HEK293T (cell line): ENCODE measurements around the gene SGF29.

Experiments
- CTCF ChIA-PET: fragments of 350-600 bp; formaldehyde crosslinking; extraction: SDS; loops from one replicate; lab custom pipeline; 2021; ENCODE audit warnings: antibody characterized with exemption, inconsistent platforms; lab: Yijun Ruan, JAX
- POLR2A ChIA-PET: fragments of 350-600 bp; formaldehyde crosslinking; extraction: SDS; loops from one replicate; lab custom pipeline; 2020; ENCODE audit warnings: antibody characterized with exemption, inconsistent platforms; lab: Yijun Ruan, JAX
- DNase-seq: peaks from one replicate; pipeline ENCODE4 v3.0.0; 2012; ENCODE audit warnings: mixed read lengths; ENCODE audit errors: extremely low spot score
- ARNT ChIP-seq: fragments of 450-650 bp; IDR thresholded peaks from 2 replicates; pipeline ENCODE4 v1.6.1; 2017; ENCODE audit warnings: mild to moderate bottlenecking
- BHLHE40 ChIP-seq: fragments of 450-650 bp; IDR thresholded peaks from 2 replicates; pipeline ENCODE4 v1.6.1; 2016; ENCODE audit warnings: mild to moderate bottlenecking, moderate library complexity, borderline replicate concordance
- CTBP1 ChIP-seq: fragments of 450-650 bp; IDR thresholded peaks from 2 replicates; pipeline ENCODE4 v1.6.1; 2016; ENCODE audit warnings: borderline replicate concordance
- ELF4 ChIP-seq: fragments of 450-650 bp; IDR thresholded peaks from 2 replicates; pipeline ENCODE4 v1.6.1; 2017; ENCODE audit warnings: antibody characterized with exemption
- FOXA1 ChIP-seq: fragments of 450-650 bp; IDR thresholded peaks from 2 replicates; pipeline ENCODE4 v1.6.1; 2016; ENCODE audit warnings: mild to moderate bottlenecking
- FOXK2 ChIP-seq: fragments of 450-650 bp; IDR thresholded peaks from 2 replicates; pipeline ENCODE4 v1.6.1; 2016; ENCODE audit warnings: mild to moderate bottlenecking
- FOXM1 ChIP-seq: fragments of 450-650 bp; IDR thresholded peaks from 2 replicates; pipeline ENCODE4 v1.6.1; 2017; ENCODE audit warnings: mild to moderate bottlenecking, borderline replicate concordance
- HDGF ChIP-seq: fragments of 450-650 bp; IDR thresholded peaks from 2 replicates; pipeline ENCODE4 v1.6.1; 2017; ENCODE audit warnings: antibody characterized with exemption, borderline replicate concordance
- L3MBTL2 ChIP-seq: fragments of 450-650 bp; conservative IDR thresholded peaks from 2 replicates; pipeline ENCODE4 v1.6.1; 2016; ENCODE audit warnings: mild to moderate bottlenecking
- LEF1 ChIP-seq: fragments of 450-650 bp; IDR thresholded peaks from 2 replicates; pipeline ENCODE4 v1.6.1; 2017; ENCODE audit warnings: mild to moderate bottlenecking, borderline replicate concordance
- NFRKB ChIP-seq: fragments of 450-650 bp; IDR thresholded peaks from 2 replicates; pipeline ENCODE4 v1.6.1; 2016; ENCODE audit warnings: mild to moderate bottlenecking, moderate library complexity
- SP1 ChIP-seq: fragments of 450-650 bp; IDR thresholded peaks from 2 replicates; pipeline ENCODE4 v1.6.1; 2017
- SUZ12 ChIP-seq: fragments of 450-650 bp; IDR thresholded peaks from 2 replicates; pipeline ENCODE4 v1.6.1; 2016; ENCODE audit warnings: mild to moderate bottlenecking
- TARDBP ChIP-seq: fragments of 450-650 bp; IDR thresholded peaks from 2 replicates; pipeline ENCODE4 v1.6.1; 2016
- ZNF384 ChIP-seq: fragments of 450-650 bp; IDR thresholded peaks from 2 replicates; pipeline ENCODE4 v1.6.1; 2016
- TF ChIP-seq, protein P1 (sequence below): fragments of 450-650 bp; IDR thresholded peaks from 2 replicates; pipeline ENCODE4 v1.6.1; 2016

The SGF29 gene

DNA sequence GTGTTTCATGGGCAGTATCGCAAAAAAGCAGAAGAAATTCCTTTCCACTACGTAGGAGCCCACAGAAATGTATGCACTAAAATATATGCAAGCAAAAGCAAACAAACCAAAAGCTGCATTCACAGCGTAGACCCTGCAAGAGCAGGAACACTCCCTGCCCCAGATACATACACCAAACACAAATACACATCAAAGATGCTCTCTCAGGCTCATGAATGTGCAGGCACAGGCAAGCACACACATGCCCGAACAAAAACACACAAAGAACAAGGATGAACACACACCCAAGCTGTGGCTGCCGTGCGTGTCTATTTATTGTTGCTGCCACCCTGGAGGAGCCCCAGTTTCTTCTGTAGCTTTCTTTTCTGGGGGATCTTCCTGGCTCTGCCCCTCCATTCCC, 16.6 kb upstream of the SGF29 start:
- CTCF ChIA-PET: no interaction called here
- no peak for TF ChIP-seq L3MBTL2
- TF ChIP-seq, protein P1, sequence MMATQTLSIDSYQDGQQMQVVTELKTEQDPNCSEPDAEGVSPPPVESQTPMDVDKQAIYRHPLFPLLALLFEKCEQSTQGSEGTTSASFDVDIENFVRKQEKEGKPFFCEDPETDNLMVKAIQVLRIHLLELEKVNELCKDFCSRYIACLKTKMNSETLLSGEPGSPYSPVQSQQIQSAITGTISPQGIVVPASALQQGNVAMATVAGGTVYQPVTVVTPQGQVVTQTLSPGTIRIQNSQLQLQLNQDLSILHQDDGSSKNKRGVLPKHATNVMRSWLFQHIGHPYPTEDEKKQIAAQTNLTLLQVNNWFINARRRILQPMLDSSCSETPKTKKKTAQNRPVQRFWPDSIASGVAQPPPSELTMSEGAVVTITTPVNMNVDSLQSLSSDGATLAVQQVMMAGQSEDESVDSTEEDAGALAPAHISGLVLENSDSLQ: no peak
- TF ChIP-seq ARNT: no peak
- no peak for TF ChIP-seq ZNF384
- no peak for TF ChIP-seq LEF1
- no peak for TF ChIP-seq TARDBP
- TF ChIP-seq FOXK2: no peak
- no peak for TF ChIP-seq HDGF
- TF ChIP-seq FOXA1: no peak
- TF ChIP-seq CTBP1: no peak
- no peak for TF ChIP-seq NFRKB
- no peak for DNase-seq
- POLR2A ChIA-PET: no interaction called here

DNA sequence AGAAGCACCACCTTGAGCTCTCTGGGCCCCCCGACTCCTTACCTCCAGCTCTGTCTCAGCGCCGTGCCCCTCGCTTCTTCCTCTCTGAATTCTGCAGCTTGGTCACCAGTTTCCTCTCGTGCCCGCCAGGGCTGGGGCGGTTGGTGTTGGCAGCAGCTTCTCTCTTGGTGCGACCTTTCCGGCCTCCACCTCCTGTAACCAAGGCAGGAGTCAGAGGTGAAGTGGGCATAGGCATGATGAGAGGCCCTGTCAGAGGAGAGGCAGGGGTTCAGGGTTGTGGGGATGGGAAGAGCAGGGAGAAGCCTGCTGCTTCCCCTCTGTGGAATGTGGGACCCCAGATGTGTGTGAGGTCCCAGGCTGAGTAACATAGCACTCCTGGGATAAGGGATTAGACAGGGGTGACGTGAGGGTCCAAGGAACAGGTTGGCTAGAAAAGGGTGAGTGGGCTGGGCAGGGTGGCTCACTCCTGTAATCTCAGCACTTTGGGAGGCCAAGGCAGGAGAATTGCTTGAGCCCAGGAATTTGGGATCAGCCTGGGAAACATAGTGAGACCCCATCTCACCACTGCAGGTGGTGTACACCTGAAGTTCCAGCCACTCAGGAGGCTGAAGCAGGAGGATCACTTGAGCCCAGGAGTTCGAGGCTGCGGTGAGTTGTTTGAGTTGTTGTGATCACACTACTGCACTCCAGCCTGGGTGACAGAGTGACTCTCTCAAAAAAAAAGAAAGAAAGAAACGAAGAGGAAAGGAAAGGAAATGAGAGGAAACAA, 15.6 kb upstream of the SGF29 start:
- TF ChIP-seq, protein P1: no peak
- TF ChIP-seq ELF4 (no peak), NFRKB (no peak), ZNF384 (no peak), ARNT (no peak), FOXK2 (no peak), HDGF (no peak), TARDBP (no peak), CTBP1 (no peak), BHLHE40 (no peak), LEF1 (no peak), FOXM1 (no peak), SUZ12 (no peak), FOXA1 (no peak)
- CTCF ChIA-PET: no interaction called here
- POLR2A ChIA-PET: no interaction called here
- DNase-seq: no peak

DNA sequence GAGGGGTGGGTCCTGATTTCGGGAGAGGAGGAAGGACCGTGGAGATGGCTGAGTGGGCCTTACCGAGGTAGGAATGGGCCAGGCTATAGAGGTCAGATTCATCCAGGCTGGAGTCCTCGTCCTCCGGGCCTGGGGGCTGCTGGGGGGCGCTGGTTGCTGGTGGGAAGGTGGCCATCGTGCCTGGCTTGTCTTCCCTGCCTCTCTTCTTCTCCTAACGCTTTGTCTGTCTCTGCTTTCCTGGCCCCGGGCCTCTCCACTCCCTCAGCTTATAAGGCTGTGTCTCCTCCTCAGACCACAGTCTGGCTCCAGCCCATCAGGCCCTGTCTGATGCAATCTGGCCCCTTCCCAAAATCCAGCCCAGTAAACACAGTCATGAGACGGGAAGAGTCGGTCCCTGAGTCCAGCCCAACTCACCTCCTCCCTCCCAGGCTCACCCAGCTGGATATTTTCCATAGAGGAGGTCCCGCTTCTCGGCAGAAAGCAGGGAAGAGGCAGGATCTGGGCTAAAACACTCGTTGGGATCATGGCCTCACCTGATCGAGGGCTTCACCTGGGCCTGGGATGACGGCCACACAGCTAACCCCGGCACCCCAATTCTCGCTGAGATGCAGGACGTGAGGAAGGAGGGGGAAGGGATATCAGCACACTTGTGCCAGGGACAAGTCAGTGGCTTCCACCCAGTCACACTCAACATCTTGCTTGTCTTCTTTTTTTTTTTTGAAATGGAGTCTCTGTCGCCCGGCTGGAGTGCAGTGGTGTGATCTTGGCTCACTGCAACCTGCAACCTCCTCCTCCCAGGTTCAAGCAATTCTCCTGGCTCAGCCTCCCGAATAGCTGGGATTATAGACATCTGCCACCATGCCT, 14.8 kb upstream of the SGF29 start, which contains the start of gene NUPR1:
Gene NUPR1, minus strand, starts transcription at position 242 of the 864 bp plus-strand sequence. Its CDS starts 67 bp downstream, at position 175.
- peak; percentile 23 for DNase-seq

DNA sequence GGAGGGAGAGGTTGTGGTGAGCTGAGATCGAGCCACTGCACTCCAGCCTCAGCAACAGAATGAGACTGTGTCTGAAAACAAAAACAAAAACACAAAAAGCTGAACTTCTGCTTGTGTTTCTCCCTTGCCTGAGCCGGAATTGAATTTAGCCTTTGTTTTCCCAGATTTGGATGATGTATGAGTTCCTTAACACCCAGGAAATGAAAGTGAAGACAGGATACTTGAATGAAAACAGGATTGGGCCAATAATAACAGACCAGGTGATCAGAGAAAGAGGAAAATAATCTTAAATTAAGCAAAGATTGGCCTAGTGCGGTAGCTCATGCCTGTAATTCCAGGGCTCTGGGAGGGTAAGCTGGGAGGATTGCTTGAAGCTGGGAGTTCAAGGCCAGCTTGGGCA, 13.4 kb upstream of the SGF29 start:
- ChIA-PET CTCF (no interaction called here), POLR2A (interaction anchor here (1.4 kb wide), 1 partner anchor 14 kb away, joined by 4 read pairs; the partner anchor contains the start of gene SGF29)
- TF ChIP-seq SP1 (no peak), L3MBTL2 (no peak), CTBP1 (no peak), HDGF (no peak), BHLHE40 (no peak), ZNF384 (no peak), ELF4 (no peak), ARNT (no peak), LEF1 (no peak)
- TF ChIP-seq, protein P1: no peak
- no peak for DNase-seq

More for the DNA sequence above, 14.8 kb upstream of the SGF29 start, which contains the start of gene NUPR1:
- TF ChIP-seq NFRKB (no peak), L3MBTL2 (no peak), TARDBP (no peak), SUZ12 (no peak), SP1 (no peak), CTBP1 (no peak), ZNF384 (no peak)
- TF ChIP-seq, protein P1: no peak
- POLR2A ChIA-PET: no interaction called here
- CTCF ChIA-PET: no interaction called here

DNA sequence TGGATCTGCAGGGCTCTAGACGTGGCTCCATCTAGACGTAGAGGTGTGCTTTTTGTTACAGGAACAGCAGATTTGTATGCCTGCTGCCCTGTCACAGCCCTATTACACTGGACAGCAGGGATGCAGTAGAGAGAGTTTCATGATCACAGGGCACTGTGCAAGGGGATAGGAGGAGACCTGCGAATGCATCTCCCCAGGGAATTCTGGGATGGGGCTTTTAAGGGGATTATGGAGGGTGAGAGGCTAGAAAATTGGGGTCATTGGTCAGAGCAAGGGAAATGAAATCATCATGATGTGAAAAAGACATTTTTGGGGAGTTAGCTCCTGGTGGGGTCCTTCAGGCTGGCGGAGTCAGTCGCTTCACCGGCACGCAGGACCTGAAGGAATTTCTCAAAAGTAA, 11.1 kb upstream of the SGF29 start:
- no peak for TF ChIP-seq SUZ12
- no peak for TF ChIP-seq SP1
- no peak for TF ChIP-seq FOXK2
- TF ChIP-seq L3MBTL2: no peak
- no peak for TF ChIP-seq BHLHE40
- TF ChIP-seq NFRKB: no peak
- TF ChIP-seq ELF4: no peak
- TF ChIP-seq ARNT: no peak
- TF ChIP-seq FOXA1: no peak
- CTCF ChIA-PET: no interaction called here
- DNase-seq: no peak
- POLR2A ChIA-PET: interaction anchor here (1.0 kb wide), 1 partner anchor 12 kb away, joined by 3 read pairs; no protein-coding TSS in a partner anchor
